ENCODE results near the gene PTPRM. TPM values are rescaled to one million over a fixed set of nuclear protein-coding genes. Genes with fewer than 3 reads are reported as not detected.

The PTPRM gene
- total and polyA plus RNA-seq, 12 donors = 31.7 to 116 (median 61.2) TPM

DNA sequence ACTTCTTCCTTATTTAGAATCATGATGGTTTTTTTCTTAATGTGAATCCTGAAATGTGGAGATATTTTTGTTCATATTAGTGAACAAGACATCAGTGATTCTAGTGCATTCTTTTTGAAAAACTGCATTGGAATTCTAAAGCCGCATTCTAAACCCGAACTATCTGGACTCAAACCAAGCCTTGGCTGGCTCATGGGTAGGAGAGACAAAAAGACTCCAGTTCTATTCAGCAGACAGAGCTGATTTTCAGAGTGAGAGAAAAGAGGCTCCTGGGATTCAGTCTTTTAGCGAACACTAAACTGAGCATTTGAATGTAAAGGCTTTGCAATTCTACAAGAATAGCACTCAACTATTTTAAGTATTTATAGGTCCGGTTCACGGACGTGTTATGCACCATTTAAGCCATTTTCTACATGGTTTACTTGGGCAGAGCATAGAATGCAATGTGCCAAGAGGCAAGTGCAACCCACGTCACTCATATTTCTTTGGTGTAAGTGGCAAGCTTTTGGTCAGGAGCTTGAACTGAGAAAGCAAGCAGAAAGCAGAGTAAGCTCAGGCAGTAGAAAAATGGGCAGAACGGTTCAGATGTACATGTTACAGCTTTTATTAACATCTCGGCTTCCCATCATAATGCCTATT is 814.8 kb downstream of the PTPRM start:
- intact Hi-C loops (cut with DNase I) = loop anchor here (10.0 kb wide), 2 partner anchors 297 to 577 kb away; no protein-coding TSS in a partner anchor
- Histone ChIP-seq H3K4me3 (no peak overlapping the region), H3K27ac (no peak overlapping the region), H3K9me3 (replicated peaks in 1 of 3) (no peaks in the 10 kb centered on the region), H3K4me1 (replicated peaks in 1 of 2) (no peaks in the 10 kb centered on the region), H3K36me3 (replicated peaks in 1 of 2) (peaks cover 0 to 39% of the 10 kb centered on the region in 2 donors), H3K27me3 (no peaks in the 10 kb centered on the region)
- no peak for DNase-seq
- no peak for TF ChIP-seq CTCF (IDR thresholded peaks at IDR 0.05)
- WGBS, 4 donors = 86 to 92% (median 91%) methylated on average over 9 of the region's 9 CpGs

DNA sequence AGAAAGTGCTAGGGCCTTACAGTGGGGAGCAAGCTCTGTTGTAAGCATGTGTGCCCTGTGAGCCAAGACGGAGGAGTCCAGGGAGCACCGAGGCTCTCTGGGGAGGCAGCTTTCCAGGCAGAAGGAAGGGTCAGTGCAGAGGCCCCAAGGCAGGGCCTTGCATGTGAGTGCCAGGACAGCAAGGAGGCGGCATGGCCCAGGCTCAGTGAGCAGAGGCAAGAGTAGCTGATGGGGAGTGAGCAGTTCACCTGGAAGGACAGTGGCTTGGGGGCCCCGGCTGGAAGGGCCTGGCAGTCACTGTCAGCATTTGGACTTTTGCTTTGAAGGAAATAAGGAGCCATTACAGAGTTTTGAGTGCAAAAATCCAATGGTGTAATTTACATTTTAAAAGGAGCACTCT is 818.3 kb downstream of the PTPRM start:
- WGBS, 4 donors = 90 to 96% (median 94%) methylated on average over 4 of the region's 4 CpGs
- peaks cover 0 to 33% of the 10 kb centered on the region in 2 donors for H3K36me3 ChIP-seq (replicated peaks in 1 of 2)

DNA sequence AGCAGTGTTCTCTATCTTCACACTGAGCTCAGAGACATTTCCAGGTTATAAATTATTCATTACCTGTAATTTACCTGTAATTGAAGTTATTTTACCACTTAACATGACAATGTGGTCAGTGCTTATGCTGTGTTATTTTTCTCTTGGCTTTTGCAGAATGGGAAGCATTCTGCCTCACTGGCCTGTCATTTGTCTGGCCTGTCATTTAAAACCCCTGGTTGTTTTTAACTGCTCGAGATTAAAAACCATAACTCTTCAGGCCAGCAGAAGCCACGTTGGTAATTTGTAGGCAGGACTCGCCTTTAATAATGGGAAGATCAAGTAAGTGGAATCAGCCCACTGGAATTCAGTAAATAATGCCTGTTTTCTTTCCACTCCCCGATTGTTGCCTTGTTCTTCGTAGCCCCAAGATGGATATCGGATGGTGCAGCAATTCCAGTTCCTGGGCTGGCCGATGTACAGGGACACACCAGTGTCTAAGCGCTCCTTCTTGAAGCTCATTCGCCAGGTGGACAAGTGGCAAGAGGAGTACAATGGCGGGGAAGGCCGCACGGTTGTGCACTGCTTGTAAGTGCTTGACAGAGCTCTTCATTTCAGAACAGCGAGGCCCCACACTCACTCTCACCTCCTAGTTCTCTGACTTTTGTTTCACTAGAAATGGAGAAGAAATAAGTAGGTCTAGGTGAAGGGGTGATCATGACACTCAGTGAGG is 819.7 kb downstream of the PTPRM start:
- H3K4me3 ChIP-seq = no peak overlapping the region
- no peaks in the 10 kb centered on the region for H3K27me3 ChIP-seq
- no peak for TF ChIP-seq POLR2A (IDR thresholded peaks at IDR 0.05)
- TF ChIP-seq CTCF (IDR thresholded peaks at IDR 0.05) = no peak
- H3K4me1 ChIP-seq (replicated peaks in 1 of 2) = peaks cover 0 to 6% of the 10 kb centered on the region in 2 donors
- no peak overlapping the region for H3K27ac ChIP-seq
- 77 to 89% (median 80%) methylated on average over 12 to 13 of the region's 13 CpGs for WGBS, 4 donors
- intact Hi-C loops (cut with DNase I) = loop anchor here (10.0 kb wide), 2 partner anchors 302 to 582 kb away; no protein-coding TSS in a partner anchor
- peaks cover 0 to 28% of the 10 kb centered on the region in 2 donors for H3K36me3 ChIP-seq (replicated peaks in 1 of 2)
- no peak for DNase-seq
- H3K9me3 ChIP-seq (replicated peaks in 1 of 3) = no peaks in the 10 kb centered on the region

More for the DNA sequence above, 818.3 kb downstream of the PTPRM start:
- Histone ChIP-seq H3K27ac (no peak overlapping the region), H3K27me3 (no peaks in the 10 kb centered on the region), H3K9me3 (replicated peaks in 1 of 3) (no peaks in the 10 kb centered on the region), H3K4me1 (replicated peaks in 1 of 2) (no peaks in the 10 kb centered on the region), H3K4me3 (no peak overlapping the region)
- intact Hi-C loops (cut with DNase I) = loop anchor here (10.0 kb wide), 2 partner anchors 301 to 581 kb away; no protein-coding TSS in a partner anchor
- no peak for TF ChIP-seq CTCF (IDR thresholded peaks at IDR 0.05)
- TF ChIP-seq POLR2A (IDR thresholded peaks at IDR 0.05) = no peak
- no peak for DNase-seq
